ENCODE results near the gene ODF4. TPM values are rescaled to one million over a fixed set of nuclear protein-coding genes. Genes with fewer than 3 reads are reported as not detected.
"Not testable (repeated sequence)": the region's sequence is repeated elsewhere in the genome, so short reads cannot be mapped to it uniquely, and the experiment has no call there.

ODF4 gene
- total RNA-seq, 3 donors from 2014 or later, result not detected

- no peaks in the 10 kb centered on the region for H3K36me3 Mint-ChIP-seq (ENCODE audit: insufficient read depth)
- no peaks in the 10 kb centered on the region for H3K27me3 Mint-ChIP-seq (ENCODE audit: low read depth)
- no peak overlapping the region for H3K4me3 Mint-ChIP-seq
- ATAC-seq (no peak), DNase-seq (no peak)
- no peaks in the 10 kb centered on the region for H3K9me3 Mint-ChIP-seq
- H3K4me1 Mint-ChIP-seq (ENCODE audit: low read depth), result peaks cover 25% of the 10 kb centered on the region
These were observed 48.4 kb downstream of the ODF4 start for GRCh38 chr17:8387914-8388651.

- Mint-ChIP-seq H3K4me1 (ENCODE audit: low read depth) (peaks cover 19% of the 10 kb centered on the region), H3K27me3 (ENCODE audit: low read depth) (peaks cover 5% of the 10 kb centered on the region), H3K9me3 (no peaks in the 10 kb centered on the region), H3K4me3 (no peak overlapping the region), H3K36me3 (ENCODE audit: insufficient read depth) (no peaks in the 10 kb centered on the region)
- DNase-seq (no peak), ATAC-seq (no peak)
These were observed 52.1 kb downstream of the ODF4 start for GRCh38 chr17:8391711-8392110.

DNA sequence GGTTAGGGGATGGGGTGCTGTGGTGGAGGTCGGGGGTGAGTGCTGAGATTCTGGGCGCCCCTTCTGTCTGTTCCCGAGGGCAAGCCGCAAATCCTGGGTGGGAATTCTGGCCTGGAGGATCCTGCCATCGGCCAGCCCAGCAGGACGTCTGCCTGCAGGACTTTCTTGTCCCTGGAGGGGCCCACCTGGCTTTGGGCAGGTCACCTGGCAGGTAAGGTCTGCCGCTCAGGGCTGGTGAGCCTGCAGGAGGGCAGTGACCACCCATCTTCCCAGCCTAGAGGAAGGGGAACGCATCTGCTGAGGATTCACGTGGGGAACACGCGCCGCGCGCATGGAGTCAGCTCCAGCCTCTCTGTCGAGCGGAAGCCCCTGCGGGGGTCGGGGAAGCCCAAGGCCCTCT is 52.6 kb downstream of the ODF4 start:
- peaks cover 9% of the 10 kb centered on the region for H3K27me3 Mint-ChIP-seq (ENCODE audit: low read depth)
- H3K36me3 Mint-ChIP-seq (ENCODE audit: insufficient read depth), result no peaks in the 10 kb centered on the region
- no peak overlapping the region for H3K4me3 Mint-ChIP-seq
- no peaks in the 10 kb centered on the region for H3K9me3 Mint-ChIP-seq
- peaks cover 17% of the 10 kb centered on the region for H3K4me1 Mint-ChIP-seq (ENCODE audit: low read depth)
- DNase-seq (no peak), ATAC-seq (no peak)

DNA sequence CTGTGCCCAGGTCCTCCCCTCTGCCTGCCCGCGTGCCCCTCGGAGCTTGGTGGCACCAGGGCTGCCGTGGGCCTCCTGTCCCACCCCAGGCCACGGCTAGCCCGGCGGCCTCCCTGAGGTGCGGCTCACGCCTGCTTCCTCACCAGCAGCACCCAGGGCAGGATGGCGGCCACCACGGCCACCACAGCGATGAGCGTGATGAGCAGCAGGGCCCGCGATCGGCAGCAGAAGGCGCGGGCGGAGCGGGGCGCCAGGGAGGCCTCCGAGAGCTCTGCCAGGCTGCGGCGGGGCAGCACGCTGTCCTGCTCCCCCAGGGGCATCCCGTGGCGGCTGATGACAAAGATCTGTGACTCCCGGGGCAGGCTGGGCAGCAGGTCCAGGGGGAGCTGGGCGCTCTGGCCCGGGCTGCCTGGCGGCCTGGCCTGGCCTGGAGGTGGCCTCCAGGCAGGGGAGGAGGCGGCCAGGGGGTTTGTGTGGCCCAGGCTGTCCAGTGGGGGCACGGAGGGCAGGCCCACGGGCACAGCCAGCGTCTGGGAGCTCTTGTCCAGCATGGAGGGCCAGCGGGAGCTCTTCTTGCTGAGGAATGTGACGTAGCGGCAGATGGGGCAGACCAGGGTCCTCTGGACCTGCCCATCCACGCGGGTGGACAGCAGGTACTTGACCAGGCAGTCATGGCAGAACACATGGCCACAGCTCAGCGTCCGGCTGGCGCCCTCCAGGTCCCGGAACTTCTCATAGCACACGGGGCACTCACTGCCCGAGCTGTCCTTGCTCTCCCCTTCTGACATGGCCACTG is 53.2 kb downstream of the ODF4 start:
- H3K4me3 Mint-ChIP-seq, result no peak overlapping the region
- peaks cover 15% of the 10 kb centered on the region for H3K27me3 Mint-ChIP-seq (ENCODE audit: low read depth)
- no peak for ATAC-seq
- DNase-seq, result no peak
- no peaks in the 10 kb centered on the region for H3K36me3 Mint-ChIP-seq (ENCODE audit: insufficient read depth)
- H3K4me1 Mint-ChIP-seq (ENCODE audit: low read depth), result peaks cover 13% of the 10 kb centered on the region
- no peaks in the 10 kb centered on the region for H3K9me3 Mint-ChIP-seq

DNA sequence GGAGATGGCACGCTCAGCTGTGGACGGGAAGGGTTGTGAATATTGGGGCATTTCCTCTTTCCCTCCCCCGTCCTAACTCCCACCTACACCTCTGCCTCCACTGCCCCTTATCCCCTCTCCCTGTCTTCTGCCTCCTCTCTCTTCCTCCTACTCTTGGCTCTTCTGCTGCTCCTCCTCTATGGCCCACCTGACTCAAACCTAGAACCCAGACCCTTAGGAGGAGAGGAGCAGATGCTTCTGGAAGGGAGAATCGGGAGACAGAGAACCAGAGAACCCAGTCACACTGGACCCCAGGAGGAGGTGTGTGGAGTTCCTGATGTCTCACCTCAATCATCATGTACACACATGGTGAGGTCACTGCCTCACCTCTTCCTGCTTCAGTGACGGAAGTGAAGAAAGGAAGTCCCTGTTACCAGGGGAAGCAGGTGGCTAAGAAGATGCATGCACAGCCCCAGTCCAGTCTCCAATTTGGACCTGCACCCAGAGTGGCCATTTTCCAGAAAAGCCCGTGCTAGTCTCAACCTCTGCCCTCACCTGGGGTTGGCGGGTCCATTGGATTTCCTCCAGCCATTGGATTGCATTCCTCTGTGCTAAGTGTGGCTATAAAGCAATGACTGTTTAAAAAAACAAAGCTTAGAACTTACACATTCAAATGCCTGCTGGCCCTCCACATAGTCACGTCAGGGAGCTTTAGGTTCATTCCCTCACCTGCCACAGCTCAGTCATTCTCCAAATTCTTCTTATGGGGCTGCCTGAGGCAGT is 54.0 kb downstream of the ODF4 start:
- peaks cover 22% of the 10 kb centered on the region for H3K27me3 Mint-ChIP-seq (ENCODE audit: low read depth)
- DNase-seq, result peak; percentile 27
- ATAC-seq, result peak; percentile 82 to 92
- no peaks in the 10 kb centered on the region for H3K9me3 Mint-ChIP-seq
- peaks cover 9% of the 10 kb centered on the region for H3K4me1 Mint-ChIP-seq (ENCODE audit: low read depth)
- no peaks in the 10 kb centered on the region for H3K36me3 Mint-ChIP-seq (ENCODE audit: insufficient read depth)
- no peak overlapping the region for H3K4me3 Mint-ChIP-seq

- H3K36me3 Mint-ChIP-seq (ENCODE audit: insufficient read depth); H3K9me3 Mint-ChIP-seq; ATAC-seq; H3K4me1 Mint-ChIP-seq (ENCODE audit: low read depth); DNase-seq; H3K4me3 Mint-ChIP-seq: not testable (repeated sequence)
- peaks cover 26% of the 10 kb centered on the region for H3K27me3 Mint-ChIP-seq (ENCODE audit: low read depth)
These were observed 54.9 kb downstream of the ODF4 start for GRCh38 chr17:8394497-8394896.

Other genes with a start within 250 kb of the ODF4 start
- gene ALOXE3, start 221.3 kb upstream of the ODF4 start, total RNA-seq, result not detected
- gene HES7, start 215.7 kb upstream of the ODF4 start, total RNA-seq, result 1 to 10 TPM; 1.2 to 1.7 (median 1.4) TPM
- gene PER1, start 187.4 kb upstream of the ODF4 start, total RNA-seq, result 10 to 100 TPM; 30.4 to 36.9 (median 36.7) TPM
- gene VAMP2, start 176.9 kb upstream of the ODF4 start, total RNA-seq, result 10 to 100 TPM; 49.6 to 67.5 (median 59.7) TPM
- 10 to 100 TPM; 11.9 to 18.6 (median 18.1) TPM for gene TMEM107, start 163.5 kb upstream of the ODF4 start, total RNA-seq
- gene BORCS6, start 149.7 kb upstream of the ODF4 start, total RNA-seq, result 1 to 10 TPM; 5.0 to 5.6 (median 5.2) TPM
- 1 to 10 TPM; 6.2 to 6.7 (median 6.7) TPM for gene AURKB, start 129.3 kb upstream of the ODF4 start, total RNA-seq
- 10 to 100 TPM; 51.2 to 56.7 (median 53.9) TPM for gene CTC1, start 91.8 kb upstream of the ODF4 start, total RNA-seq
- 100 to 1,000 TPM; 222 to 271 (median 254) TPM for gene PFAS, start 90.6 kb upstream of the ODF4 start, total RNA-seq
- 10 to 100 TPM; 66.3 to 69.8 (median 67.6) TPM for gene RANGRF, start 51.2 kb upstream of the ODF4 start, total RNA-seq
- 1 to 10 TPM; 1.7 to 1.9 (median 1.7) TPM for gene SLC25A35, start 44.4 kb upstream of the ODF4 start, total RNA-seq
- not detected for gene ARHGEF15, start 29.6 kb upstream of the ODF4 start, total RNA-seq
- gene RPL26, start 43.4 kb downstream of the ODF4 start, total RNA-seq, result 1,000 to 10,000 TPM; 2,326 to 2,535 (median 2,364) TPM
- gene RNF222, start 58.0 kb downstream of the ODF4 start, total RNA-seq, result under 1 TPM in 2 of 3 donors, not detected in 1; 0.11 to 0.13 TPM
- 10 to 100 TPM; 49.0 to 51.7 (median 51.4) TPM for gene NDEL1, start 96.0 kb downstream of the ODF4 start, total RNA-seq